Progenitor cell of endocrine pancreas (in vitro differentiated cells): Measurements from ENCODE around the gene LGI4. TPM values are rescaled to one million over a fixed set of nuclear protein-coding genes. Genes with fewer than 3 reads are reported as not detected.
A peak's percentile ranks its signal among the peaks of the same experiment; 100 is the strongest.
"Not testable (repeated sequence)": the region's sequence is repeated elsewhere in the genome, so short reads cannot be mapped to it uniquely, and the experiment has no call there.

Experiments used
- DNase-seq: peaks from one replicate; pipeline ENCODE4 v3.0.0; 2021; ENCODE audit warnings: low spot score; ENCODE audit not compliant: unreplicated experiment
- H3K27ac Mint-ChIP-seq: 2 replicates; pipeline ENCODE4 v1.8.0; 2021; ENCODE audit warnings: mild to moderate bottlenecking, moderate library complexity, mixed read lengths
- H3K27me3 Mint-ChIP-seq: 2 replicates; pipeline ENCODE4 v1.8.0; 2021; ENCODE audit warnings: mixed read lengths
- H3K36me3 Mint-ChIP-seq: 2 replicates; pipeline ENCODE4 v1.8.0; 2022; ENCODE audit warnings: mixed read lengths; ENCODE audit not compliant: insufficient read depth
- H3K4me1 Mint-ChIP-seq: 2 replicates; pipeline ENCODE4 v1.8.0; 2021; ENCODE audit warnings: low read depth, mixed read lengths
- H3K4me3 Mint-ChIP-seq: 2 replicates; pipeline ENCODE4 v1.8.0; 2021; ENCODE audit warnings: low read depth, mild to moderate bottlenecking, moderate library complexity, mixed read lengths
- H3K9me3 Mint-ChIP-seq: 2 replicates; pipeline ENCODE4 v1.8.0; 2021; ENCODE audit warnings: low read depth, mixed read lengths
- total RNA-seq: library from RNA; stranded (reverse); gene quantifications from 2 replicates; pipeline ENCODE4 v1.2.1, GENCODE V29; 2021
- TF ChIP-seq, protein P1 (sequence below): fragments of 200-600 bp; sonication (generic); IDR thresholded peaks from one replicate; pipeline ENCODE4 v1.5.0; 2021; ENCODE audit warnings: antibody characterized with exemption, mild to moderate bottlenecking; ENCODE audit not compliant: unreplicated experiment

Gene LGI4
- total RNA-seq, 1 donor from 2014 or later, result not detected

DNA sequence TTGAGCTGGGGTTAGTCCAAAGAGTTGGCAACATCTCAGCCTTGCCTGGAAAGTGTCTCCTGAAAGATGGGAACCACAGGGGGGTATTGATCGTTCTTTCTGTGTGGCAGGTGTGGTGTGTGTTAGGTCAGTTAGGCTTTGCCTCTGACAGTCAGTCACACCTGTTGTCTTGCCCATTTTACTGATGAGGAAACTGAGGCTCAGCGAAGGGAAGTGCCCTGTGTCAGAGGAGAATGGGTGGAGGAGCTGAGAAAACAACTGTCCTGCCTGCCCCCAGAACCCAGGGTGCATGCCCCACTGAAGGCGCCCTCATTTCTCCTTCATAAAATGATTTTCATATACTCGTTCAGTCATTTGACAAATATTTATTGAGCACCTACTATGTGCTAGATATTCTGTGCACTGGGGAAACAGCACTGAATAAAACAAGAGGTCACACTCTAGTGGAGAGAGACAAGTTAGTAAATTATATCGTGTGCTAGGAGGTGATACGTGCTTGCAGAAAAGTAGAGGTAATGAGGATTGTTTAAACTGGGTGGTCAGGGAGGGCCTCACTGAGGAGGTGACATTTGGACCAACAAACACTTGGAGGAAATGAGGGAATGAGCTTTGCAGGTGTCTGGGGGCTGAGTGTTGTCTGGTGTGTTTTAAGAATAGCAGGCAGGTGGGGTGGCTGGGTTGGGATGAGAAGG, 21.3 kb upstream of the LGI4 start:
- DNase-seq, result no peak
- peaks cover 15% of the 10 kb centered on the region for H3K4me1 Mint-ChIP-seq
- no peak overlapping the region for H3K27ac Mint-ChIP-seq
- H3K4me3 Mint-ChIP-seq, result no peak overlapping the region
- H3K36me3 Mint-ChIP-seq, result no peaks in the 10 kb centered on the region
- H3K27me3 Mint-ChIP-seq, result peaks cover 78% of the 10 kb centered on the region
- TF ChIP-seq, protein P1, sequence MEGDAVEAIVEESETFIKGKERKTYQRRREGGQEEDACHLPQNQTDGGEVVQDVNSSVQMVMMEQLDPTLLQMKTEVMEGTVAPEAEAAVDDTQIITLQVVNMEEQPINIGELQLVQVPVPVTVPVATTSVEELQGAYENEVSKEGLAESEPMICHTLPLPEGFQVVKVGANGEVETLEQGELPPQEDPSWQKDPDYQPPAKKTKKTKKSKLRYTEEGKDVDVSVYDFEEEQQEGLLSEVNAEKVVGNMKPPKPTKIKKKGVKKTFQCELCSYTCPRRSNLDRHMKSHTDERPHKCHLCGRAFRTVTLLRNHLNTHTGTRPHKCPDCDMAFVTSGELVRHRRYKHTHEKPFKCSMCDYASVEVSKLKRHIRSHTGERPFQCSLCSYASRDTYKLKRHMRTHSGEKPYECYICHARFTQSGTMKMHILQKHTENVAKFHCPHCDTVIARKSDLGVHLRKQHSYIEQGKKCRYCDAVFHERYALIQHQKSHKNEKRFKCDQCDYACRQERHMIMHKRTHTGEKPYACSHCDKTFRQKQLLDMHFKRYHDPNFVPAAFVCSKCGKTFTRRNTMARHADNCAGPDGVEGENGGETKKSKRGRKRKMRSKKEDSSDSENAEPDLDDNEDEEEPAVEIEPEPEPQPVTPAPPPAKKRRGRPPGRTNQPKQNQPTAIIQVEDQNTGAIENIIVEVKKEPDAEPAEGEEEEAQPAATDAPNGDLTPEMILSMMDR, result no peak
- H3K9me3 Mint-ChIP-seq, result no peaks in the 10 kb centered on the region

DNA sequence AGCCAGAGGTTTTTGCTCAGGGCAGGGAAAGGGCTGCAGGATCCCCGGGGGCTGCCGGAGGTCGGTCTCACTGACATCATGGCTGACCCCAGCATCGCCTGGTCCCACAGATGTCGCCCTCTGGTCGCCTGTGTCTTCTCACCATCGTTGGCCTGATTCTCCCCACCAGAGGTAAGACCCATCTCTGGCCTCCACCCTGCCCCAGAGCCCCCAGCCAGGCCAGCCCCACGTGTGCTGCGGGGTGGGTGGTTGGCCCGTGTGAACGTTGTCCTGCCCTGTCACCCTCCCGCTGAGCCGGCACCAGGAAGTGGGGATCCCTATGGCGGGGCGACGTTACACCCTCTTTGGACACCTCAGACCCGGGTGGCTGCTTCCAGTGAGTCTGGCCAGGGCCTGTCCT, 20.6 kb upstream of the LGI4 start:
- DNase-seq, result no peak
- Mint-ChIP-seq H3K9me3 (no peaks in the 10 kb centered on the region), H3K4me1 (peaks cover 15% of the 10 kb centered on the region), H3K27me3 (peaks cover 85% of the 10 kb centered on the region), H3K36me3 (no peaks in the 10 kb centered on the region), H3K27ac (no peak overlapping the region), H3K4me3 (peak overlapping the region; percentile 65)
- TF ChIP-seq, protein P1, result no peak

DNA sequence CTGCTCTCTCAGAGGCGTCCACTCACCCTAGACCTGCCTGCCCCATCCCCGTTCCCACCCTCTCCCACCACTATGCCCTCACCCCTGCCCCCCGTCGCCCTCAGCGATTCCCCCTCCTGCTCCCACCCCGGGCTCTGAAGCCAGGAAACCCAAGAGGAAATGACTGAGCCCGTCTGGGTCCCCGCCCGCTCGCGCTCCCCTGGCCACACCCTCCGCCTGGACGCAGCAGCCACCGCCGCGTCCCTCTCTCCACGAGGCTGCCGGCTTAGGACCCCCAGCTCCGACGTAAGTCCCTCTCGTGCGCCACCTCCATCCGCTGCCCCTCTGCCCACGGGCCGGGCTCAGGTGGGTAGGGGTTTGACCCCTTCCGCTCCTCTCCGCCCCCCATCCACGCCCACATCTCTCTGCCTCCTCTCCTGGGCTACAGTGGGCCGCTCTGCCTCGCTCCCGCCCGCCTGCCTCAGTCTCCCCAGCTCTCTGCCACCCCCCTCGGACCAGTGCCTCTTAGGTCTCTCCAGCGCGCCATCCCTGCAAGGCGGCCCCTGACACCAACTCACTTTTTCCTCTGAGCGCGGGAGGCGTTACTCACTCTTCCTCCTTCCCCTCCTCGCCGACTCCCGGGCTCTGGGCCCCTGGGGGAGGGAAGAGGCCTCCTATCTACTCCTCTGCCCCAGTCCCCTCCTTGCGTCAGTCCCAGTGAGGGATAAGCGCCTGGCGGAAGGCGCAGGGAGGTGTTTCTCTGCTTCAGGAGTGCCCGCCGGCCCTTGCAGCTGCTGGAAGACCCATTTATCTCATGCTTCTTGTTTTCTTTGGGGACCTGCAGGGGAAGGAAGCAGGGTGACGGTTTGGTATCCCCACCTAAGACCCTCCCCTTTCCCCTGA, 19.9 kb upstream of the LGI4 start, which contains the start of gene FXYD5:
FXYD5 (plus strand) TSS at position 211 of the 882 bp plus-strand sequence. CDS start 816 bp downstream, outside the sequence.
- no peaks in the 10 kb centered on the region for H3K36me3 Mint-ChIP-seq
- TF ChIP-seq, protein P1, result no peak
- no peaks in the 10 kb centered on the region for H3K9me3 Mint-ChIP-seq
- H3K4me1 Mint-ChIP-seq, result peaks cover 15% of the 10 kb centered on the region
- no peak for DNase-seq
- peak within 1 kb of the TSS; percentile 65 for H3K4me3 Mint-ChIP-seq
- H3K27ac Mint-ChIP-seq, result no peak within 1 kb of the TSS
- H3K27me3 Mint-ChIP-seq, result peaks cover 89% of the 10 kb centered on the region

DNA sequence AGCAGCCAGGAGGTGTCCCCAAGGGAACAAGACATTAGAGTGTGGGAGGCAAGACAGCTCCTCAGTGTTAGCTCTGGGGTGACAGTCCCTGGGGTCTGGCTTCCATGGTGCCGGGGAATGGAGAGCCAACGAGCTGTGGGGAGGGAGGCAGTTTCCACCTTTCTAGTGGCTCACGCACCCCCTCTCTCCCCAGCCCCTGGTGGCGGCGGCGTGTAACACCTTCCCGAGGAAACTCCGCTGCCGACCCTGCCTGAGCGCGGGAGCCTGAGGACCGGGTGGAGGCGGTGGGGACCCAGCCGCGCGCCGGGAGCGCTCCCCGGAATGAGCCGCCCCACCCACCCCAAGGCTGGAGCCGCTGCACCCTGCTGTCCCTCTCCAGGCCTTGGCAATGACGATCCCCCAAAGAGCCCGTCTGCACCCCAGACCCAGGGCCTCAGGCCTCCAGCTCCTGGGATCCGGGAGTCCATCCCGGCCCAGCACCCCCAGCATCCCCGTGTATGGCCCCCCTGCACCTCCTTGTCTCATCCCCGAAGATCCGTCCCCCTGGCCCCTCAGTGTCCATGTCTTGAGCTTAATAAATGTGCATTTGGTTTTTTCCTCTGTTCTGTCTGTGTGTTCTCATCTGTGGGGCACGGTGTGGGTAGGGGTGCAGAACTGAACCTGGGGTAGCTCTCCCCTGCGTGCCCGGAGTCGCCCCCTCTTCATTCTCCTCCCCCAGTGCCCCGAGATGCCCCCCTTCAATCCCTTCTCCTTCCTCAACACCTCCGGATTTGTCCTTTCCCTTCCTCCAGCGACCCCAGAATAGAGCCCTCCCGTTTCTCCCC, 19.1 kb upstream of the LGI4 start:
- H3K27ac Mint-ChIP-seq, result no peak overlapping the region
- H3K4me1 Mint-ChIP-seq, result peaks cover 15% of the 10 kb centered on the region
- peaks cover 88% of the 10 kb centered on the region for H3K27me3 Mint-ChIP-seq
- H3K9me3 Mint-ChIP-seq, result no peaks in the 10 kb centered on the region
- TF ChIP-seq, protein P1, result peak; percentile 72
- H3K4me3 Mint-ChIP-seq, result peak overlapping the region; percentile 65
- H3K36me3 Mint-ChIP-seq, result no peaks in the 10 kb centered on the region
- DNase-seq, result peak; percentile 41

DNA sequence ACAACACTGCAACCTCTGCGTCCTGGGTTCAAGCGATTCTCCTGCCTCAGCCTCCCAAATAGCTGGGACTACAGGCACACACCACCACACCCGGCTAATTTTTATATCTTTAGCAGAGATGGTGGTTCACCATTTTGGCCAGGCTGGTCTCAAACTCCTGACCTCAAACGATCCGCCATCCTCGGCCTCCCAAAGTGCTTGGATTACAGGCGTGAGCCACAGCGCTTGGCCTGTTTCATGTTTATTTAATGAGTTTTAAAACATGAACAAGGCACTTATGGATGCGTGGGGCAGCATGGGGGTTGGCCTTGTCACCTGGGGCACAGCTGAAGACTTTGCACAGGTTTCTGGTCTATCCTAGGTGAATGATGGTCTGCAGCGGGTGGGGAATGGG, 18.3 kb upstream of the LGI4 start:
- not testable (repeated sequence) for H3K27ac Mint-ChIP-seq, H3K36me3 Mint-ChIP-seq, H3K4me3 Mint-ChIP-seq, DNase-seq, H3K9me3 Mint-ChIP-seq
- Mint-ChIP-seq H3K27me3 (peaks cover 83% of the 10 kb centered on the region), H3K4me1 (peaks cover 15% of the 10 kb centered on the region)
